Measurements from ENCODE around the gene LY86.

LY86 gene

GRCh38 chr6:6588064-6588923, at the start of gene LY86:
TSS of gene LY86 (plus strand) at chr6:6588720. CDS start at chr6:6588735, 15 bp downstream.
- Histone ChIP-seq H3K4me1 (no peaks in the 10 kb centered on the region), H3K36me3 (replicated peaks) (no peaks in the 10 kb centered on the region), H3K27me3 (ENCODE audit: low read depth) (no peaks in the 10 kb centered on the region), H3K4me3 (no peak within 1 kb of the TSS), H3K9me3 (no peaks in the 10 kb centered on the region)
- DNase-seq (ENCODE audit: low spot score in 2 of 2) = no peak
- in situ Hi-C loops (cut with MboI; ENCODE audit: low sequenced_read_pairs) = no loop called here

GRCh38 chr6:6539036-6539435, 49.5 kb upstream of the LY86 start:
- H3K4me1 ChIP-seq = no peaks in the 10 kb centered on the region
- no peaks in the 10 kb centered on the region for H3K36me3 ChIP-seq (replicated peaks)
- H3K27me3 ChIP-seq (ENCODE audit: low read depth) = no peaks in the 10 kb centered on the region
- no peaks in the 10 kb centered on the region for H3K9me3 ChIP-seq
- H3K4me3 ChIP-seq = no peak overlapping the region
- in situ Hi-C loops (cut with MboI; ENCODE audit: low sequenced_read_pairs) = loop anchor here (25.0 kb wide), 1 partner anchor 477 kb away; no protein-coding TSS in a partner anchor
- no peak for DNase-seq (ENCODE audit: low spot score in 2 of 2)

GRCh38 chr6:6542357-6542756, 46.2 kb upstream of the LY86 start:
- H3K27me3 ChIP-seq (ENCODE audit: low read depth) = no peaks in the 10 kb centered on the region
- H3K4me3 ChIP-seq = no peak overlapping the region
- no peak for DNase-seq (ENCODE audit: low spot score in 2 of 2)
- no peaks in the 10 kb centered on the region for H3K4me1 ChIP-seq
- H3K36me3 ChIP-seq (replicated peaks) = no peaks in the 10 kb centered on the region
- in situ Hi-C loops (cut with MboI; ENCODE audit: low sequenced_read_pairs) = loop anchor here (25.0 kb wide), 1 partner anchor 480 kb away; no protein-coding TSS in a partner anchor
- H3K9me3 ChIP-seq = no peaks in the 10 kb centered on the region

- H3K36me3 ChIP-seq (replicated peaks) = no peaks in the 10 kb centered on the region
- H3K27me3 ChIP-seq (ENCODE audit: low read depth) = no peaks in the 10 kb centered on the region
- DNase-seq (ENCODE audit: low spot score in 2 of 2) = no peak
- H3K4me1 ChIP-seq = no peaks in the 10 kb centered on the region
- in situ Hi-C loops (cut with MboI; ENCODE audit: low sequenced_read_pairs) = loop anchor here (25.0 kb wide), 1 partner anchor 481 kb away; no protein-coding TSS in a partner anchor
- no peaks in the 10 kb centered on the region for H3K9me3 ChIP-seq
- H3K4me3 ChIP-seq = no peak overlapping the region
Observed at GRCh38 chr6:6543181-6543879, 45.2 kb upstream of the LY86 start.

GRCh38 chr6:6545616-6546317, 42.8 kb upstream of the LY86 start:
- Histone ChIP-seq H3K4me1 (no peaks in the 10 kb centered on the region), H3K27me3 (ENCODE audit: low read depth) (no peaks in the 10 kb centered on the region), H3K9me3 (no peaks in the 10 kb centered on the region), H3K4me3 (no peak overlapping the region), H3K36me3 (replicated peaks) (no peaks in the 10 kb centered on the region)
- in situ Hi-C loops (cut with MboI; ENCODE audit: low sequenced_read_pairs) = loop anchor here (25.0 kb wide), 1 partner anchor 483 kb away; no protein-coding TSS in a partner anchor
- DNase-seq (ENCODE audit: low spot score in 2 of 2) = no peak

GRCh38 chr6:6546318-6547109, 42.0 kb upstream of the LY86 start:
- H3K9me3 ChIP-seq = no peaks in the 10 kb centered on the region
- H3K4me1 ChIP-seq = no peaks in the 10 kb centered on the region
- no peak overlapping the region for H3K4me3 ChIP-seq
- H3K36me3 ChIP-seq (replicated peaks) = no peaks in the 10 kb centered on the region
- in situ Hi-C loops (cut with MboI; ENCODE audit: low sequenced_read_pairs) = loop anchor here (25.0 kb wide), 1 partner anchor 484 kb away; no protein-coding TSS in a partner anchor
- DNase-seq (ENCODE audit: low spot score in 2 of 2) = no peak
- no peaks in the 10 kb centered on the region for H3K27me3 ChIP-seq (ENCODE audit: low read depth)

GRCh38 chr6:6547110-6547879, 41.2 kb upstream of the LY86 start:
- Histone ChIP-seq H3K4me1 (no peaks in the 10 kb centered on the region), H3K36me3 (replicated peaks) (no peaks in the 10 kb centered on the region), H3K9me3 (no peaks in the 10 kb centered on the region), H3K27me3 (ENCODE audit: low read depth) (no peaks in the 10 kb centered on the region), H3K4me3 (no peak overlapping the region)
- in situ Hi-C loops (cut with MboI; ENCODE audit: low sequenced_read_pairs) = loop anchor here (25.0 kb wide), 1 partner anchor 485 kb away; no protein-coding TSS in a partner anchor
- peak; percentile 57 to 86 for DNase-seq (ENCODE audit: low spot score in 2 of 2)

- in situ Hi-C loops (cut with MboI; ENCODE audit: low sequenced_read_pairs) = no loop called here
- H3K27me3 ChIP-seq (ENCODE audit: low read depth) = peaks cover 6% of the 10 kb centered on the region; the same call in 1 of the 2 replicates
- no peak for DNase-seq (ENCODE audit: low spot score in 2 of 2)
Observed at GRCh38 chr6:6556161-6556737, 32.3 kb upstream of the LY86 start.

GRCh38 chr6:6556738-6557503, 31.6 kb upstream of the LY86 start:
- no peaks in the 10 kb centered on the region for H3K36me3 ChIP-seq (replicated peaks)
- in situ Hi-C loops (cut with MboI; ENCODE audit: low sequenced_read_pairs) = no loop called here
- H3K27me3 ChIP-seq (ENCODE audit: low read depth) = peaks cover 6% of the 10 kb centered on the region; the same call in 1 of the 2 replicates
- H3K4me1 ChIP-seq = no peaks in the 10 kb centered on the region
- DNase-seq (ENCODE audit: low spot score in 2 of 2) = peak; percentile 36 to 56
- no peaks in the 10 kb centered on the region for H3K9me3 ChIP-seq
- no peak overlapping the region for H3K4me3 ChIP-seq

More at GRCh38 chr6:6556161-6556737, 32.3 kb upstream of the LY86 start:
- Histone ChIP-seq H3K9me3 (no peaks in the 10 kb centered on the region), H3K4me3 (no peak overlapping the region), H3K36me3 (replicated peaks) (no peaks in the 10 kb centered on the region), H3K4me1 (no peaks in the 10 kb centered on the region)

- H3K4me1 ChIP-seq = no peaks in the 10 kb centered on the region
- in situ Hi-C loops (cut with MboI; ENCODE audit: low sequenced_read_pairs) = no loop called here
- H3K27me3 ChIP-seq (ENCODE audit: low read depth) = peaks cover 6% of the 10 kb centered on the region; the same call in 1 of the 2 replicates
- H3K36me3 ChIP-seq (replicated peaks) = no peaks in the 10 kb centered on the region
- no peaks in the 10 kb centered on the region for H3K9me3 ChIP-seq
- H3K4me3 ChIP-seq = no peak overlapping the region
- DNase-seq (ENCODE audit: low spot score in 2 of 2) = no peak
Observed at GRCh38 chr6:6557504-6557839, 31.0 kb upstream of the LY86 start.

GRCh38 chr6:6557886-6558285, 30.6 kb upstream of the LY86 start:
- Histone ChIP-seq H3K9me3 (no peaks in the 10 kb centered on the region), H3K27me3 (ENCODE audit: low read depth) (peaks cover 6% of the 10 kb centered on the region; the same call in 1 of the 2 replicates), H3K4me3 (no peak overlapping the region), H3K36me3 (replicated peaks) (no peaks in the 10 kb centered on the region), H3K4me1 (no peaks in the 10 kb centered on the region)
- DNase-seq (ENCODE audit: low spot score in 2 of 2) = no peak
- in situ Hi-C loops (cut with MboI; ENCODE audit: low sequenced_read_pairs) = no loop called here
